SIG-M5 treated with dmso at 0.1 percent for 504 hours (cell line): Measurements from ENCODE around the gene GPC6.

Experiments used
- DNase-seq: peaks from one replicate; lab custom pipeline; 2025; ENCODE audit not compliant: unreplicated experiment; lab: John Stamatoyannopoulos, UW

The GPC6 gene

GRCh38 chr13:93558637-93559036 is 332.0 kb downstream of the GPC6 start:
- no peak for DNase-seq

- no peak for DNase-seq
Observed at GRCh38 chr13:93559718-93560117, 333.1 kb downstream of the GPC6 start.

GRCh38 chr13:93561576-93562225 is 335.1 kb downstream of the GPC6 start:
- DNase-seq, result no peak

- DNase-seq, result no peak
Observed at GRCh38 chr13:93562676-93563075, 336.1 kb downstream of the GPC6 start.

GRCh38 chr13:93577105-93577504 is 350.5 kb downstream of the GPC6 start:
- DNase-seq, result no peak

- no peak for DNase-seq
Observed at GRCh38 chr13:93589788-93590187, 363.2 kb downstream of the GPC6 start.

- DNase-seq, result no peak
Observed at GRCh38 chr13:93603043-93603442, 376.4 kb downstream of the GPC6 start.

- DNase-seq, result no peak
Observed at GRCh38 chr13:93614776-93615175, 388.2 kb downstream of the GPC6 start.

- DNase-seq, result no peak
Observed at GRCh38 chr13:93620181-93620765, 393.7 kb downstream of the GPC6 start.

- DNase-seq, result no peak
Observed at GRCh38 chr13:93621051-93621450, 394.4 kb downstream of the GPC6 start.

- DNase-seq, result no peak
Observed at GRCh38 chr13:93621966-93622365, 395.4 kb downstream of the GPC6 start.

- no peak for DNase-seq
Observed at GRCh38 chr13:93624311-93624777, 397.7 kb downstream of the GPC6 start.

GRCh38 chr13:93625536-93625935 is 398.9 kb downstream of the GPC6 start:
- no peak for DNase-seq

GRCh38 chr13:93628136-93628797 is 401.7 kb downstream of the GPC6 start:
- no peak for DNase-seq

- no peak for DNase-seq
Observed at GRCh38 chr13:93635616-93636032, 409.0 kb downstream of the GPC6 start.

- DNase-seq, result no peak
Observed at GRCh38 chr13:93637852-93638251, 411.2 kb downstream of the GPC6 start.

GRCh38 chr13:93640452-93640851 is 413.8 kb downstream of the GPC6 start:
- DNase-seq, result no peak

GRCh38 chr13:93646245-93646644 is 419.6 kb downstream of the GPC6 start:
- DNase-seq, result no peak

GRCh38 chr13:93649496-93649895 is 422.9 kb downstream of the GPC6 start:
- DNase-seq, result no peak

- no peak for DNase-seq
Observed at GRCh38 chr13:93653776-93654175, 427.2 kb downstream of the GPC6 start.

GRCh38 chr13:93655154-93655553 is 428.5 kb downstream of the GPC6 start:
- DNase-seq, result no peak

- DNase-seq, result no peak
Observed at GRCh38 chr13:93660391-93661063, 433.9 kb downstream of the GPC6 start.
